K562 (cell line): Measurements from ENCODE around the gene SERAC1. TPM values are rescaled to one million over a fixed set of nuclear protein-coding genes. Genes with fewer than 3 reads are reported as not detected.
A peak's percentile ranks its signal among the peaks of the same experiment; 100 is the strongest.

ENCODE experiments used
- ATAC-seq: fragments of 200-7000 bp; cut with Tn5 transposase; 3 replicates; pipeline ENCODE4 v1.9.1; 2020; ENCODE audit warnings: moderate library complexity
- BruUV-seq: library from RNA; stranded (reverse); fragments of 400-500 nt; replicated peaks from 2 replicates; lab custom pipeline; 2021; lab: Mats Ljungman, UMichigan
- CTCF ChIA-PET: fragments of 300-600 bp; formaldehyde crosslinking; extraction: SDS; loops from one replicate; lab custom pipeline; 2021; ENCODE audit warnings: low intra/inter-chr PET ratio; lab: Yijun Ruan, JAX
- POLR2A ChIA-PET: fragments of 300-600, 350-650 bp; sonication (Branson Sonifier 250); formaldehyde crosslinking; extraction: SDS; loops from one replicate; lab custom pipeline; 2021; ENCODE audit warnings: antibody characterized with exemption, inconsistent platforms; lab: Yijun Ruan, JAX
- DNase-seq, 4 experiments: peaks; one replicate each; pipeline versions ENCODE4 v3.0.0 to v3.0.0-alpha.2; 2011 to 2018; ENCODE audit warnings: low spot score in 3 of 4, mixed read lengths in 3 of 4; ENCODE audit errors: extremely low read depth in 1 of 4
- FAIRE-seq: peaks from 2 replicates; lab custom pipeline; 2011; peaks lifted over from hg19 to GRCh38; lab: Jason Lieb, UNC
- H2AFZ ChIP-seq: 2 replicates; pipeline ENCODE4 v1.6.0; 2011; ENCODE audit warnings: low read depth, low read length, control low read depth, inconsistent platforms
- H3K27ac ChIP-seq: fragments of 200-600 bp; 3 replicates; pipeline ENCODE4 v1.8.0; 2011; ENCODE audit warnings: low read depth, mild to moderate bottlenecking, control low read depth, inconsistent platforms, low read length, moderate library complexity, mixed read lengths; ENCODE audit errors: extremely low read depth
- H3K27me3 ChIP-seq, 2 experiments: fragments of 300-600 bp in 1 of 2; 2 replicates in 1 of 2; 3 replicates in 1 of 2; pipeline versions ENCODE4 v1.6.0 to v1.8.0; 2011; ENCODE audit warnings: inconsistent platforms in 2 of 2, low read length in 2 of 2, mild to moderate bottlenecking in 1 of 2, mixed read lengths in 1 of 2, moderate library complexity in 1 of 2; ENCODE audit not compliant: control insufficient read depth in 2 of 2, insufficient read depth in 2 of 2
- H3K36me3 ChIP-seq: fragments of 300-600 bp; 3 replicates; pipeline ENCODE4 v1.8.0; 2011; ENCODE audit warnings: mild to moderate bottlenecking, low read length, inconsistent platforms; ENCODE audit not compliant: control insufficient read depth, insufficient read depth
- H3K4me1 ChIP-seq, 2 experiments: fragments of 200-600 bp in 1 of 2; replicated peaks in 1 of 2; 2 replicates in 1 of 2; 3 replicates in 1 of 2; pipeline versions ENCODE4 v1.5.1 to v1.8.0; 2011; ENCODE audit warnings: inconsistent platforms in 2 of 2, low read length in 2 of 2, mild to moderate bottlenecking in 1 of 2, mixed read lengths in 1 of 2, moderate library complexity in 1 of 2; ENCODE audit not compliant: control insufficient read depth in 2 of 2, insufficient read depth in 2 of 2
- H3K4me2 ChIP-seq: 2 replicates; pipeline ENCODE4 v1.6.1; 2011; ENCODE audit warnings: low read length, control low read depth, inconsistent platforms, mixed read lengths; ENCODE audit not compliant: insufficient read depth
- H3K4me3 ChIP-seq: fragments of 200-600 bp; sonication (generic), shearing (Covaris generic); 2 replicates; pipeline ENCODE4 v1.5.1; 2016; ENCODE audit warnings: control low read depth, inconsistent platforms
- H3K79me2 ChIP-seq: fragments of 200-600 bp; 3 replicates; pipeline ENCODE4 v1.8.0; 2011; ENCODE audit warnings: low read length, inconsistent platforms; ENCODE audit not compliant: control insufficient read depth, insufficient read depth
- H3K9ac ChIP-seq, 2 experiments: 2 replicates each; pipeline versions ENCODE4 v1.6.0 to v1.6.1; 2011; ENCODE audit warnings: low read depth in 2 of 2, low read length in 2 of 2, control low read depth in 1 of 2, inconsistent platforms in 1 of 2, mild to moderate bottlenecking in 1 of 2, mixed read lengths in 1 of 2; ENCODE audit not compliant: insufficient read depth in 1 of 2
- H3K9me1 ChIP-seq: one replicate; pipeline ENCODE4 v1.6.0; 2011; ENCODE audit warnings: inconsistent platforms, mild to moderate bottlenecking, low read length, moderate library complexity; ENCODE audit not compliant: control insufficient read depth, insufficient read depth
- H3K9me3 ChIP-seq: replicated peaks from 2 replicates; pipeline ENCODE4 v1.5.1; 2011; ENCODE audit warnings: low read depth, low read length, inconsistent platforms; ENCODE audit not compliant: control insufficient read depth, insufficient read depth
- H4K20me1 ChIP-seq: replicated peaks from 2 replicates; pipeline ENCODE4 v1.6.1; 2011; ENCODE audit warnings: low read length, inconsistent platforms, mixed read lengths; ENCODE audit not compliant: control insufficient read depth, insufficient read depth
- HDGF ChIP-seq: fragments of 450-650 bp; IDR thresholded peaks from 2 replicates; pipeline ENCODE4 v1.6.1; 2016
- KLF13 ChIP-seq: fragments of 450-650 bp; IDR thresholded peaks from 2 replicates; pipeline ENCODE4 v1.6.1; 2016; ENCODE audit warnings: missing genetic modification characterization, low read depth, mild to moderate bottlenecking, missing compliant biosample characterization, moderate library complexity, borderline replicate concordance
- POLR2H ChIP-seq: IDR thresholded peaks from 2 replicates; pipeline ENCODE4 v1.6.1; 2016; ENCODE audit warnings: missing genetic modification characterization, low read depth, mild to moderate bottlenecking, control low read depth, missing compliant biosample characterization, moderate library complexity
- PRMT5 ChIP-seq: sonication (generic); formaldehyde crosslinking; IDR thresholded peaks from 2 replicates; pipeline ENCODE4 v1.5.0; 2020; ENCODE audit warnings: missing genetic modification reagents
- RAD51 ChIP-seq: fragments of 450-650 bp; IDR thresholded peaks from 2 replicates; pipeline ENCODE4 v1.7.1; 2016; ENCODE audit warnings: low read depth, mild to moderate bottlenecking, borderline replicate concordance
- WGBS: fragments of 100-300 bp; shearing (Covaris generic); methylation state at CpG from one replicate; pipeline ENCODE4 v1.1.6; 2016; ENCODE audit warnings: low coverage, mixed read lengths; ENCODE audit not compliant: insufficient coverage; ENCODE audit errors: missing lambda C conversion rate; 5-methylcytosine and 5-hydroxymethylcytosine counted together
- in situ Hi-C: fragments of 300-500 bp; cut with MboI; formaldehyde crosslinking; loops from 4 replicates; pipeline ENCODE4 v1.15.0; 2018; ENCODE audit warnings: inconsistent platforms, mixed read lengths
- intact Hi-C: fragments of 100-400 bp; cut with micrococcal nuclease; formaldehyde crosslinking; loops from 2 replicates; pipeline ENCODE4 v1.14.2; 2022
- polyA plus RNA-seq, 8 experiments: library from polyadenylated mRNA; depleted of rRNA in 4 of 8; stranded (reverse) in 5 of 8; unstranded in 3 of 8; fragments of >200 nt; fragmentation: Nextera tagmentation in 2 of 8; fragmentation: Illumina TruSeq in 1 of 8; extraction: Ambion mirVana in 2 of 8; extraction: Trizol in 1 of 8; gene quantifications; 2 replicates each; pipeline versions ENCODE4 v1.2.1 to v1.2.3, GENCODE V29; 2011 to 2014; ENCODE audit warnings: inconsistent platforms in 1 of 8, missing spikeins in 1 of 8
- total RNA-seq, 7 experiments: library from RNA; depleted of rRNA in 6 of 7; stranded (reverse); fragments of >200 nt in 6 of 7; fragmentation: Illumina TruSeq in 2 of 7; extraction: Trizol in 2 of 7; gene quantifications; 2 replicates each; pipeline versions ENCODE4 v1.2.1 to v1.2.3, GENCODE V29; 2011 to 2021; ENCODE audit warnings: low replicate concordance in 1 of 7

Gene SERAC1
- total and polyA plus RNA-seq, 9 of the 15 experiments (the other 6 are each of a cell fraction or from before 2014, with no cell fraction given): 1.8 to 6.2 (median 2.8) TPM

GRCh38 chr6:158161566-158162254, 6.4 kb downstream of the SERAC1 start:
- no peak overlapping the region for H3K4me3 ChIP-seq
- peak; percentile 23 for FAIRE-seq
- ChIA-PET POLR2A (interaction anchor here (0.7 to 1.0 kb wide), 4 partner anchors 10 to 49 kb away, joined by 3 to 4 read pairs (median 3); no protein-coding TSS in a partner anchor), CTCF (no interaction called here)
- H3K36me3 ChIP-seq: no peaks in the 10 kb centered on the region
- WGBS: 56% methylated on average over 5 of the region's 5 CpGs
- peak in 1 of 4 experiments; percentile 15 for DNase-seq
- ATAC-seq: peak; percentile 79
- H3K4me2 ChIP-seq: no peak overlapping the region
- peak overlapping the region; percentile 21; the same call in 1 of the 2 replicates for H2AFZ ChIP-seq
- H3K27ac ChIP-seq: no peak overlapping the region
- no peaks in the 10 kb centered on the region for H3K9me1 ChIP-seq
- in situ Hi-C loops (no loop called here), intact Hi-C loops (no loop called here)
- H3K9ac ChIP-seq: no peak overlapping the region
- no peaks in the 10 kb centered on the region for H3K79me2 ChIP-seq
- H4K20me1 ChIP-seq: no peaks in the 10 kb centered on the region
- H3K4me1 ChIP-seq: no peaks in the 10 kb centered on the region
- TF ChIP-seq KLF13 (peak; percentile 43; the same call in 1 of the 2 replicates), PRMT5 (no peak), HDGF (no peak), RAD51 (no peak), POLR2H (tag) (no peak)
- H3K27me3 ChIP-seq: no peaks in the 10 kb centered on the region
- no peaks in the 10 kb centered on the region for H3K9me3 ChIP-seq
- BruUV-seq: no TSS peak
